ENCODE data around the gene RHEX. TPM values are rescaled to one million over a fixed set of nuclear protein-coding genes. Genes with fewer than 3 reads are reported as not detected.

Gene RHEX
- total RNA-seq, 1 experiment from 2014 or later, result not detected

DNA sequence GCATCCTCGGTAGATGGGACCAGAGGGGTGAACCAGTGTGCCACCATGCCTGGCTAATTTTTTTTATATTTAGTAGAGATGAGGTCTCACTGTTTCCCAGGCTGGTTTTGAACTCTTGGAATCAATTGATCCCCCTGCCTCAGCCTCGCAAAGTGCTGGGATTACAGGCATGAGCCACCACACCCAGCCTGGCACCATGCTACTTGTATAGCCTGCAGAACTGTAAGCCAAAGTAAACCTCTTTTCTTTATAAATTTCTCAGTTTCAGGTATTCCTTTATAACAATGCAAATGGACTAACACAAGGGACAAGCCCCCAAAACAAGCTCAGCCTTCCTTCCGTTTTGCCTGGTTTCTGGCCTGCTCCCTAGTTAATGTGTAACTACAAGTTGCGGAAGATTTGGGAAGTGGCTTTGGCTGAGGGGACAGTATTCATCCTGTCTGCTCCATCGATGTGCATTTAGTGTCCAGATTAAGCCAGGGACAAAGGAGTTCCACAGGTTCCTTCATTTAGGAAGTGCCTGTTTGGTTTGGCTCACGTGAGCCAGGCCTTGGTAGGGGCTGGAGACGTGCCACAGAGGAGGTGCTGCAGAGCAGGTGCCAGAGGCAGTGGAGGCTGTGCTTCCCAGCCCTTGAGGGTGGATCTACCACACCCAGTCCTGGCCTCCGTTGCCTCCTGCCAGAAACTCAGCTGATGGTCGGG is 59.8 kb downstream of the RHEX start:
- no peak for DNase-seq (ENCODE audit: extremely low read depth, low read depth)

GRCh38 chr1:206114692-206115640 is 62.0 kb downstream of the RHEX start:
- no peak for DNase-seq (ENCODE audit: extremely low read depth, low read depth)

DNA sequence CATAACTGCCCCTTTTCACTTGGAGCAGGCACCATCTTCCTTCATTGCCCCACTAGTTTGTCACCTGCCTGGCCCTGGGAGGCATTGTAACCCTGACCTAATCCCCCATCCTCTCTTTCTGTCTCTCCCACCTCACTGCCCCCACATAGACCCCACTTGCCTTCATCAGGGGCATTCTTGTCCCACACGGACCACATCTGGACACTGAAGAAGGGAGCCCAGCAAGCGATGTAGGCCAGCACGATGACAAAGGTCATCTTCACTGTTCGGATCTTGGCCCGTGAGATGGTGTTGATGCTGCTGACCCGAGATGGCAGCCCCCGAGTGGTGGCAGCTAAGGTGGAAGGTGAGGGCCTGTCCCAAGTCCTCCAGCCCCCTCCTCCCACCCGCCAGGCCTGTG is 62.8 kb downstream of the RHEX start:
- DNase-seq (ENCODE audit: extremely low read depth, low read depth), result no peak

GRCh38 chr1:206116191-206116872 is 63.4 kb downstream of the RHEX start:
- no peak for DNase-seq (ENCODE audit: extremely low read depth, low read depth)

GRCh38 chr1:206116873-206117150 is 63.8 kb downstream of the RHEX start:
- no peak for DNase-seq (ENCODE audit: extremely low read depth, low read depth)

DNA sequence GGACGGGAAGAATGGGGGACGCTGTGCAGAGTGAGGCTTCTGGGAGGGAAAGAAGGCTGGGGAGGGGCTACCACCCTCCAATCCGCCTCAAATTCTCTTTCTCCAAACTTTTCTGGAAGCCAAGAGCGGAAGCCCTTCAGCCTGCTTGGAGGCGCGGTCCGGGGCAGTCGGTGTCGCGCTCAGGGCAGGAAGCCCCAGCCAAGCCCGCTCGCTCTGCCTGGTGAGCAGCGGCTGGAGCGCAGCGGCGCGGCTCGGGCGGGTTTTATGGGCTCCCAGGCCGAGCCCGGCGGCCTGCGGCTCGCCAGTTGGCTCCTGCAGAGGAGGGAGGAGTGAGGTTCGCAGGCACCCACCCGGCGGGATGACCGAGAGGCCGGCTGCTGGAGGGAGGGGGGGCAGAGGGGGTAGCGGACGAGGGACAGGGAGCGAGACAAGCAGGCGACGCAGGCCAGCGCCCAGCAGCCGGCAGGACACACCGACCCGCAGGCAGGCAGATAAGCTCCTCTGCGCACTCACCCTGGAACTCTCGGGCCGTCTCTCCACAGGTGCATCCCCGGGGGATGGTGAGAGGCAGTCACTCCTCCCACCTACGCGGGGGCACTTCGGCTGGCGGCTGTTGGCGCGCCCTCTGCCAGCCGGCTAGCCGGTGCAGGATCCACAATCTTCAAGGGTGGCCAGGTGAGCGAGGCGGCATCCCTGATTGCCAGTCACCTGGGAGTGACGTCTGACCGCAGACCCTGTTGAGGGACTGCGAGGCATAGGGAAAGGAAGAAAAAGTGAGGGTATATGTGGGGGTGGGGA is 64.4 kb downstream of the RHEX start, which contains the start of gene AVPR1B:
TSS of gene AVPR1B (minus strand) at position 238 of the 798 bp plus-strand sequence. CDS start 498 bp downstream, outside the sequence.
- DNase-seq (ENCODE audit: extremely low read depth, low read depth), result no peak

DNA sequence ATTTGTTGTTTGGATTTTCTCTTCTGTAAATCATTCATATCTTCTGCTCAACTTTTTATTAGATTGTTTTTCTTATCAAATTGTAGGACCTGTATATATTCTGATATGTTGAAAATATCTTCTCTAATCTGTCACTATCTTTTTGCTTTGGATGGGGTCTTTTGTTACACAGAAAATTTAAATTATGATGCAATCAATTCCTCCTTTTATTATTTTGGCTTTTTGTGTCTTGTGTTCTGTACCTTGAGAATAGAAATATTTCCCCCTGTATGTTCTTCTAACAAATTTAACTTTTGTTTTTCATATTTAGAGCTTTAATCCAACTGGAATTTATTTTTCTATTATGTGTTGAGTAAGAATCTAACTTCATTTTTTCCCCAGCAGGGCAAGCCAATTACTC is 67.4 kb downstream of the RHEX start:
- DNase-seq (ENCODE audit: extremely low read depth, low read depth), result no peak

DNA sequence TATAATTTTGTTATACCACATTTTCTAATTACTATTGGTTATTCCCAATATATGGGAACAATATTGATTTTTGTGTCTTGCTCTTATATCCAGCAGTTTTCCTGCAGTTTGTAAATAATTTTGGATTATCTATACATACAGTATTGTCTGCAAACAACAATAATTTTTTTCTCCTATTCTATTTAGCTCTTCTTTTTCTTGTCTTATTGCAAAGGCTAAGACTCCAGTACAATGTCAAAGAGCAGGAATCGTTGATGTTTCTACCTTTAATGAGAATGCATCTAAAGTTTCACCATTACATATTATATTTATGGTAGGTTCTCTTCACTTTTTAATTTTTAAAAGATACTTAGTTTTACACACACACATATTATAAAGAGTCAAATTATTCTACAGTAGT is 68.3 kb downstream of the RHEX start:
- DNase-seq (ENCODE audit: extremely low read depth, low read depth), result no peak

DNA sequence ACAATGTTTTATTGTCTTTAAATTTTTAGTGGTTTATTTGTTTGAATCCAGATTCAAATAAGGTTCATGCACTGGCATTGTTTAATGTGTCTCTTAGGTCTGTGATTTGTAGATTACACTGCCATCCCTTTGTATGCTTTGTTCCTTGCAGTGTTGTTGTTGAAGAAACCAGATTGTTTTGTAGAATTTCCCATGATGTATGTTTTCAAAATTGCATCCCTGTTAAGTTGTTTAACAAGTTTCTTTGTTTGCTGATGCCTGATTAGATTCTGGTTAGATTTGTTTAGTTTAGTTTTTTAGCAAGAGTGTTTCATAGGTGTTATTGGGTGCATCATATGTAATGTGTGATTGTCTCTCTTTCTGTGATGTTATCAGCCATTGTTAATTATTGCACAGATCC is 69.7 kb downstream of the RHEX start:
- DNase-seq (ENCODE audit: extremely low read depth, low read depth), result no peak

GRCh38 chr1:206125346-206125745 is 72.4 kb downstream of the RHEX start:
- DNase-seq (ENCODE audit: extremely low read depth, low read depth), result no peak

DNA sequence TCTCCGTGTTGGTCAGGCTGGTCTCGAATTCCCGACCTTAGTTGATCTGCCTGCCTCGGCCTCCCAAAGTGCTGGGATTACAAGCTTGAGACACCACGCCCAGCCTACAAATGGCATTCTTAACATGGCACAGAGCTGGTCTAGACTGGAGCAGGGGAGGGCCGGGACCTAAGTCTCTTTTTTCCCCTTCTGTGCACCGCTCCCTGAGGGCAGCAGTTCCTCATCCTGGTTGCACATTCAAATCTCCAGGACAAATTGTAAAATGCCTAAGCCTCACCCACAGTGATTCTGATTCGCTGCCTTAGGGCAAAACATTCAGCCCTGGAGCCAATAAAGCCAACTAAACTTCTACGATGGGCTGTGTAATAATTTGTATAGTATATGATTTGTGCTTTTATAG is 74.4 kb downstream of the RHEX start:
- no peak for DNase-seq (ENCODE audit: extremely low read depth, low read depth)

- no peak for DNase-seq (ENCODE audit: extremely low read depth, low read depth)
These were observed 75.2 kb downstream of the RHEX start for GRCh38 chr1:206128196-206128595.

DNA sequence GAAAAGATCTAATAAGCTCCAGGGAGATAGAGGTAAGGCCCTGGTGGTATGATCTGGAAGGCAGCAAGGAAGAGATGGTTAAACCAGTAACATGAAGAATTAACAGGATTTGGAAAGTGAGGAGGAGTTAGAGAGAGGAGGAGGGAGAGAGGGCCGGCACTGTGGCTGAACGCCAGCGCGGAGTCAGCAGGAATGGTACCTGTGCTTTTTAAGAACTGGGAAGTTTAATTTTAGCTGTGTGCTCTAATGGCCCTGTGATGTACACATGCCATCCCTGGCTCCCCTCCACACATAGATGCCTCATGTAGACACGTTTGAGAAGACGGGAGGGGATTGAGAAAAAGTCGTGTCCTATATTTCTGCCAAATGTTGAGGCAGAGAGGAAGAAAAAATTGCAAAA is 78.1 kb downstream of the RHEX start:
- no peak for DNase-seq (ENCODE audit: extremely low read depth, low read depth)

DNA sequence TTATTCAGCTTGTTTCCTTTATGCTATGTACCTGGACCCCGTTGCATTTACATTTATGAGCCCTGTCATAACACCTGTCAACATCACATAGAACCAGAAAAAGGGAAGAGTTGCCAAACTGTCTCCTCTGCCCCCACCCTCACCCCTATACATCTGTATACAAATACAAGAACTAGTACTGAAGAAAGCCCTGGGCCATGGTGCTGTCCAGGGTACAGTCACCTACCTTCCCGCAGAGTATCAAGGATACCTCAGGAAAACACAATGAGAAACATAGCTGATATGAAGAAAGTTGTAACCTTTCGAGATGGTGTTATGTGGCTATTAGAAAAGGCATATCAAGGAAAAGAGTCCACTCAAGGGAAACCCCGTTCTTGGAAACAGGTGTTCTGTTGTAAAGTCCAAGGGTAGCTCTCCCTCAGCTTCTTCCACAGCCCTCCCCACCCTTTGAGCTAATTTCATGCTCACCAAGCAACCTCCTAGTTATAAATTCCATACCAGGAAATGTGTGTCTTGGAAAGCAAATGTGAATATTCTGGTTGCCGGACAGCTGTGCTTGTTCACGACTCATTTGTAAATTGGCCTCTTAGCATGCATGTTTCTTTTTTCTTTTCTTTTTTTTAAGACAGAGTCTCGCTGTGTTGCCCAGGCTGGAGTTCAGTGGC is 80.9 kb downstream of the RHEX start:
- DNase-seq (ENCODE audit: extremely low read depth, low read depth), result no peak

- DNase-seq (ENCODE audit: extremely low read depth, low read depth), result no peak
These were observed 82.3 kb downstream of the RHEX start for GRCh38 chr1:206135248-206135647.

- DNase-seq (ENCODE audit: extremely low read depth, low read depth), result no peak
These were observed 83.3 kb downstream of the RHEX start for GRCh38 chr1:206136241-206136640.

- no peak for DNase-seq (ENCODE audit: extremely low read depth, low read depth)
These were observed 89.0 kb downstream of the RHEX start for GRCh38 chr1:206142011-206142410.

DNA sequence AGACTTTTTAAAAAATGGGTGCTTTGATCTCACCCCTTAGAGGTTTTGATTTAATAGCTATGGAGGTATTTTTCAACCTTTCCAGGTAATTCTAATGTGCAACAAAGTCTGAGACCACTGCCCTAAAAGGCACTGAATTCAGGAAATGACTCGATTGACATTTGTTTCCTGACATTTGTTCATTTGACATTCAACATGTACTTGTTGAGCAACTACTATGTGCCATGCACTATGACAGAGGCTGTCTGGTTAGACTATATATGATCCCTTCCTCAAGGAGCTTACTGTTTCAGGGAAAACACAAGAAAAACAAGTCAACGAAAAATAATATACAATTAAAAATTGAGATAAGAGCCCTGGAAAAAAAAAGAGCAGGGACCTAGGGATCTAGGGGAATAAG is 89.8 kb downstream of the RHEX start:
- DNase-seq (ENCODE audit: extremely low read depth, low read depth), result no peak

DNA sequence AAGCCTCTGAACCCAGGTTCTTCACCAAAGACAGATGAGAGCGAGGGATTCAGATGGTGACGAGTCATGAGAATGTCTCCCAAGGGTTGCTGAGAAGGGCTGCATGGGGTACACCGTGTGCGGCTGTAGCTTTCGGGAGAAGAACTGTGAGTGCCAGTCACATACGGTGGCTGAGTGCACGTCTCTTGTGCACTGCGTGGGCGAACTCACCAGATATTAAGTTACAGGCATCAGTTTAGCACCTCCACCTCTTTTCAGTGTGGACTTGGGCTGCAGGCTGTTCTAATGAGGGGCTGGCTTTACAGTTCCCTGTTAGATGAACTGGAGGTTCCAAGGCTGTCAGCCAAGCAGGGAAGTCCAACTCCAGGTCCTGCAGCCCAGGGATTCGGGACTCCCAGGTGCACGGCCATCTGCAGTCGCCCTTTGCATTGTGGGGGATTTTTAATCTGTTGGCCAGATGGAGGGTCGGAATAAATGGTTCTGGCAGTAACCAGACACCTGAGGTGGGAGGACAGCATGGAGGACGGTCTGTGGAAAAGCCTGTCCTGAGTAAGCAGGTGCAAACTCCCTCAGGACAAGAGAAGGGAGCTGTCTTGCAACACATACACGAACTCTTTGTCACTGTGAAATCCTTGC is 90.7 kb downstream of the RHEX start:
- no peak for DNase-seq (ENCODE audit: extremely low read depth, low read depth)

- DNase-seq (ENCODE audit: extremely low read depth, low read depth), result no peak
These were observed 91.6 kb downstream of the RHEX start for GRCh38 chr1:206144605-206145004.
